ENCODE results near the gene NPIPA8.
"Not testable (repeated sequence)": the region's sequence is repeated elsewhere in the genome, so short reads cannot be mapped to it uniquely, and the experiment has no call there.

Gene NPIPA8

GRCh38 chr16:18270171-18270570 lies 66.4 kb downstream of the NPIPA8 start:
- not testable (repeated sequence) for H3K27ac ChIP-seq (ENCODE audit: low read length); H2AFZ ChIP-seq (ENCODE audit: low read length); H3K9me3 ChIP-seq (replicated peaks; ENCODE audit: insufficient read depth, low read length); H3K79me2 ChIP-seq (ENCODE audit: low read length); H3F3A ChIP-seq (ENCODE audit: insufficient read depth, low read length); H3K36me3 ChIP-seq (replicated peaks; ENCODE audit: insufficient read depth, low read length); H3K4me1 ChIP-seq (ENCODE audit: low read length); H3K4me2 ChIP-seq (ENCODE audit: low read depth, low read length); DNase-seq; H3K9ac ChIP-seq (ENCODE audit: low read length); H3K4me3 ChIP-seq (ENCODE audit: low read length); H3K9me2 ChIP-seq (replicated peaks; ENCODE audit: insufficient read depth, low read length); H4K20me1 ChIP-seq (ENCODE audit: insufficient read depth, low read length); H3K27me3 ChIP-seq (replicated peaks; ENCODE audit: insufficient read depth, low read length)

Measured in MM.1S (cell line).